ENCODE measurements around the gene CELA3A. TPM values are rescaled to one million over a fixed set of nuclear protein-coding genes. Genes with fewer than 3 reads are reported as not detected.
"Not testable (repeated sequence)": the region's sequence is repeated elsewhere in the genome, so short reads cannot be mapped to it uniquely, and the experiment has no call there.

CELA3A gene
- total and polyA plus RNA-seq, 12 donors, result 0.58 to 4.6 (median 3.7) TPM; not detected in 4

- no peak for TF ChIP-seq CTCF (IDR thresholded peaks at IDR 0.05)
- H3K27ac ChIP-seq, result peak overlapping the region; percentile 46 to 76 (median 68)
- H3K4me1 ChIP-seq, result peaks cover 0 to 20% (median 11%) of the 10 kb centered on the region in 9 donors
- H3K4me3 ChIP-seq, result no peak overlapping the region
- ATAC-seq, result peak; percentile 52 to 97 (median 84)
- no peaks in the 10 kb centered on the region for H3K9me3 ChIP-seq
- no peaks in the 10 kb centered on the region for H3K27me3 ChIP-seq
- DNase-seq, result peak in 1 of 2 donors; percentile 35
- intact Hi-C loops (cut with DNase I), result no loop called here
- WGBS, 2 donors, result 44 to 58% methylated on average over 8 of the region's 8 CpGs
- H3K36me3 ChIP-seq, result peaks cover 0 to 16% (median 0%) of the 10 kb centered on the region in 9 donors
Observed at GRCh38 chr1:22031214-22031962, 29.9 kb downstream of the CELA3A start.

GRCh38 chr1:22034834-22035233 is 33.4 kb downstream of the CELA3A start:
- intact Hi-C loops (cut with DNase I); H3K4me3 ChIP-seq; DNase-seq; H3K27ac ChIP-seq; ATAC-seq; H3K27me3 ChIP-seq; H3K9me3 ChIP-seq: not testable (repeated sequence)
- peaks cover 0 to 13% (median 0%) of the 10 kb centered on the region in 9 donors for H3K36me3 ChIP-seq
- WGBS, 2 donors, result 77 to 91% methylated on average over 5 of the region's 5 CpGs
- peaks cover 0 to 42% (median 14%) of the 10 kb centered on the region in 9 donors for H3K4me1 ChIP-seq

GRCh38 chr1:22037520-22037919 is 36.1 kb downstream of the CELA3A start:
- no peak for TF ChIP-seq CTCF (IDR thresholded peaks at IDR 0.05)
- ATAC-seq, result no peak
- DNase-seq, result no peak
- Histone ChIP-seq H3K4me1 (peaks cover 0 to 39% (median 12%) of the 10 kb centered on the region in 9 donors), H3K9me3 (no peaks in the 10 kb centered on the region), H3K36me3 (no peaks in the 10 kb centered on the region), H3K27me3 (no peaks in the 10 kb centered on the region), H3K4me3 (no peak overlapping the region), H3K27ac (peak overlapping the region in 2 of 10 donors; percentile 5 to 46)
- intact Hi-C loops (cut with DNase I), result no loop called here
- WGBS, 2 donors, result 67 to 68% methylated on average over 7 of the region's 7 CpGs

GRCh38 chr1:22038036-22038435 is 36.6 kb downstream of the CELA3A start:
- peak overlapping the region in 2 of 10 donors; percentile 5 to 46 for H3K27ac ChIP-seq

More at GRCh38 chr1:22038036-22038435, 36.6 kb downstream of the CELA3A start:
- ATAC-seq (peak in 6 of 8 donors; percentile 56 to 86 (median 76)), DNase-seq (peak; percentile 16 to 51)
- no peak for TF ChIP-seq CTCF (IDR thresholded peaks at IDR 0.05)
- peaks cover 0 to 39% (median 12%) of the 10 kb centered on the region in 9 donors for H3K4me1 ChIP-seq
- no peak overlapping the region for H3K4me3 ChIP-seq
- no peaks in the 10 kb centered on the region for H3K9me3 ChIP-seq
- 73 to 86% methylated on average over 5 of the region's 5 CpGs for WGBS, 2 donors
- no peaks in the 10 kb centered on the region for H3K27me3 ChIP-seq
- intact Hi-C loops (cut with DNase I), result no loop called here
- H3K36me3 ChIP-seq, result no peaks in the 10 kb centered on the region

All from heart right ventricle (tissue), 16 donors.